GM12878 (cell line): ENCODE data around the gene ADAMTS14.

Source experiments
- ATF7 ChIP-seq: fragments of 450-650 bp; IDR thresholded peaks from 2 replicates; pipeline ENCODE4 v1.6.1; 2016; ENCODE audit warnings: low read depth, mild to moderate bottlenecking
- CHD1 ChIP-seq: IDR thresholded peaks from 2 replicates; pipeline ENCODE4 v1.6.1; 2012; ENCODE audit warnings: low read depth, low read length, improper control_type of control experiment
- IRF4 ChIP-seq: IDR thresholded peaks from 2 replicates; pipeline ENCODE4 v1.6.1; 2011; ENCODE audit warnings: low read depth, low read length
- POLR2AphosphoS5 ChIP-seq: IDR thresholded peaks from 2 replicates; pipeline ENCODE4 v1.6.1; 2011; ENCODE audit warnings: mild to moderate bottlenecking, low read length, inconsistent platforms
- POU2F2 ChIP-seq: IDR thresholded peaks from 3 replicates; pipeline ENCODE4 v1.6.1; 2011; ENCODE audit warnings: low read depth, mild to moderate bottlenecking, low read length, borderline replicate concordance
- PRDM15 ChIP-seq: fragments of 450-650 bp; formaldehyde crosslinking; IDR thresholded peaks from 2 replicates; pipeline ENCODE4 v1.4.0; 2020; ENCODE audit warnings: mild to moderate bottlenecking, moderate library complexity
- SRF ChIP-seq, 2 experiments: IDR thresholded peaks; 2 replicates each; pipeline ENCODE4 v1.6.1; 2011; ENCODE audit warnings: low read depth in 2 of 2, low read length in 2 of 2, mild to moderate bottlenecking in 1 of 2, moderate library complexity in 1 of 2
- SUZ12 ChIP-seq: fragments of 200-600 bp; sonication (generic); IDR thresholded peaks from one replicate; pipeline ENCODE4 v1.6.1; 2018; ENCODE audit warnings: antibody characterized with exemption, mild to moderate bottlenecking; ENCODE audit not compliant: unreplicated experiment
- TF ChIP-seq, protein P1 (sequence below): fragments of 150-350 bp; IDR thresholded peaks from 2 replicates; pipeline ENCODE4 v1.6.1; 2016; ENCODE audit warnings: low read depth, low read length

- TF ChIP-seq POU2F2 (no peak), PRDM15 (no peak), ATF7 (no peak), CHD1 (no peak), SUZ12 (no peak), POLR2AphosphoS5 (no peak), SRF (IDR thresholded peaks at IDR 0.05; ENCODE audit: low read depth in 2 of 2, low read length in 2 of 2) (no peak), IRF4 (no peak)
- TF ChIP-seq, protein P1, sequence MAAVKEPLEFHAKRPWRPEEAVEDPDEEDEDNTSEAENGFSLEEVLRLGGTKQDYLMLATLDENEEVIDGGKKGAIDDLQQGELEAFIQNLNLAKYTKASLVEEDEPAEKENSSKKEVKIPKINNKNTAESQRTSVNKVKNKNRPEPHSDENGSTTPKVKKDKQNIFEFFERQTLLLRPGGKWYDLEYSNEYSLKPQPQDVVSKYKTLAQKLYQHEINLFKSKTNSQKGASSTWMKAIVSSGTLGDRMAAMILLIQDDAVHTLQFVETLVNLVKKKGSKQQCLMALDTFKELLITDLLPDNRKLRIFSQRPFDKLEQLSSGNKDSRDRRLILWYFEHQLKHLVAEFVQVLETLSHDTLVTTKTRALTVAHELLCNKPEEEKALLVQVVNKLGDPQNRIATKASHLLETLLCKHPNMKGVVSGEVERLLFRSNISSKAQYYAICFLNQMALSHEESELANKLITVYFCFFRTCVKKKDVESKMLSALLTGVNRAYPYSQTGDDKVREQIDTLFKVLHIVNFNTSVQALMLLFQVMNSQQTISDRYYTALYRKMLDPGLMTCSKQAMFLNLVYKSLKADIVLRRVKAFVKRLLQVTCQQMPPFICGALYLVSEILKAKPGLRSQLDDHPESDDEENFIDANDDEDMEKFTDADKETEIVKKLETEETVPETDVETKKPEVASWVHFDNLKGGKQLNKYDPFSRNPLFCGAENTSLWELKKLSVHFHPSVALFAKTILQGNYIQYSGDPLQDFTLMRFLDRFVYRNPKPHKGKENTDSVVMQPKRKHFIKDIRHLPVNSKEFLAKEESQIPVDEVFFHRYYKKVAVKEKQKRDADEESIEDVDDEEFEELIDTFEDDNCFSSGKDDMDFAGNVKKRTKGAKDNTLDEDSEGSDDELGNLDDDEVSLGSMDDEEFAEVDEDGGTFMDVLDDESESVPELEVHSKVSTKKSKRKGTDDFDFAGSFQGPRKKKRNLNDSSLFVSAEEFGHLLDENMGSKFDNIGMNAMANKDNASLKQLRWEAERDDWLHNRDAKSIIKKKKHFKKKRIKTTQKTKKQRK = no peak
Measured at GRCh38 chr10:70795613-70796012, 123.3 kb downstream of the ADAMTS14 start.
